Measurements from ENCODE around the gene ZCCHC24. TPM values are rescaled to one million over a fixed set of nuclear protein-coding genes. Genes with fewer than 3 reads are reported as not detected.
"Not testable (repeated sequence)": the region's sequence is repeated elsewhere in the genome, so short reads cannot be mapped to it uniquely, and the experiment has no call there.

ZCCHC24 gene
- polyA plus RNA-seq, 1 of the 3 experiments (the other 2 are of a cell fraction) = 15.8 TPM

DNA sequence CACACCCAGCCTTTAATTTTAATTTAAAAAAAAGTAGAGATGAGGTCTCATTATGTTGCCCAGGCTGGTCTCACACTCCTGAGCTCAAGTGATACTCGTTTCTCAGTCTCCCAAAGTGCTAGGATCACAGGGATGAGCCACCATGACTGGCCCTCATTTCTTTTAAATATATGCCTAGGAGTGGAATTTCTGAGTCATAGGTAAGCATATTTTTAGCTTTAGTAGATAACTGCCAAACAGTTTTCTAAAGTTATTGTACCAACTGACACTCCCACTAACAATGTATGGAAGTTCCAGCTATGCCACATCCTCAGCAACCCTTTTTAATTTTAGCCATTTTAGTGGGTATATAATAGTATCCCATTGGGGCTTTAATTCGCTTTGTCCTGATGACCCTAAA lies 111.9 kb downstream of the ZCCHC24 start (continued):
- TF ChIP-seq CTCF (IDR thresholded peaks at IDR 0.05) (no peak), RFX5 (IDR thresholded peaks at IDR 0.05; ENCODE audit: low read length) (no peak), FOXM1 (IDR thresholded peaks at IDR 0.05; ENCODE audit: low read depth) (0 out of 2 replicates have a peak, but pooled peaks have one; percentile 43), GABPA (IDR thresholded peaks at IDR 0.05; ENCODE audit: low read depth) (no peak), SIN3A (IDR thresholded peaks at IDR 0.05; ENCODE audit: borderline replicate concordance, low read depth, low read length) (no peak), NRF1 (IDR thresholded peaks at IDR 0.05; ENCODE audit: low read depth, low read length) (no peak), JUND (IDR thresholded peaks at IDR 0.05) (peak; percentile 79)
- TF ChIP-seq, protein P1, sequence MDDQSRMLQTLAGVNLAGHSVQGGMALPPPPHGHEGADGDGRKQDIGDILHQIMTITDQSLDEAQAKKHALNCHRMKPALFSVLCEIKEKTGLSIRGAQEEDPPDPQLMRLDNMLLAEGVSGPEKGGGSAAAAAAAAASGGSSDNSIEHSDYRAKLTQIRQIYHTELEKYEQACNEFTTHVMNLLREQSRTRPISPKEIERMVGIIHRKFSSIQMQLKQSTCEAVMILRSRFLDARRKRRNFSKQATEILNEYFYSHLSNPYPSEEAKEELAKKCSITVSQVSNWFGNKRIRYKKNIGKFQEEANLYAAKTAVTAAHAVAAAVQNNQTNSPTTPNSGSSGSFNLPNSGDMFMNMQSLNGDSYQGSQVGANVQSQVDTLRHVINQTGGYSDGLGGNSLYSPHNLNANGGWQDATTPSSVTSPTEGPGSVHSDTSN (IDR thresholded peaks at IDR 0.05) = peak; percentile 32

DNA sequence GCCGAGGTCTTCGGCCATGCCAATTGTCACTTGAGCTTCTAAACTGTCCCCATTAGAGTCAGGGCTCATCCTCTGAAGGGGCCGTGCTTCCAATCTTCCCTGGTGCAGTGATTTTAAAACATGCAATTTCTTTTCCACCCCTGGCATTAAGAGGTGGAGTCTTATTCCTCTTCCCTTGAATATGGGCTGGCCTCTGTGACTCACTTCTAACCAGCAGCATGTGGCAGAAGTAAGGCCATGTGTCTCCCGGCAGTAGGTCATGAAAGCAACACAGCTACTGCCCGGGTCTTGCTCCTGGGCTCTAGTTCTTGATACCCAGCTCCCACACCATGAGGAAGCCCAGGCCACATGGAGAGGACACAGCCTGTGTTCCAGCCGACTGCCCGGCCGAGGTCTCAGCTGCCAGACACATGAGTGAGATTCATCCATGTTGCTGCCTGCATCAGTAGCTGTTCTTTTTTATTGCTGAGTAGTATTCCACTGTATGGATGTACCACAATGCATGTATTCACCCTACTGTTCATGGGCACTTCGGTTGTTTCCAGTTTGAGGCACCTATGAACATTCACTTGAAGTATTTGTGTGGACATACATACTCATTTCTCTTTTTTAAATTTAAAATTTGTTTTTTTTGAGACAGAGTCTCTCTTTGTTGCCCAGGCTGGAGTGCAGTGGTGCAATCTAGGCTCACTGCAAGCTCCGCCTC lies 112.7 kb downstream of the ZCCHC24 start:
- H4K20me1 ChIP-seq (ENCODE audit: insufficient read depth); DNase-seq; H3K9me2 ChIP-seq; H2AFZ ChIP-seq (ENCODE audit: low read depth); POLR2A ChIA-PET; H3K4me2 ChIP-seq; H3K79me2 ChIP-seq (ENCODE audit: insufficient read depth); H3F3A ChIP-seq (replicated peaks; ENCODE audit: insufficient read depth); H3K27me3 ChIP-seq (ENCODE audit: insufficient read depth); H3K9me3 ChIP-seq; H3K36me3 ChIP-seq (replicated peaks in 1 of 2; ENCODE audit: control insufficient read depth in 1 of 2, insufficient read depth in 2 of 2, low read length in 1 of 2); H3K4me3 ChIP-seq (ENCODE audit: low read depth in 2 of 2, low read length in 1 of 2); H3K4me1 ChIP-seq (ENCODE audit: control insufficient read depth in 1 of 2, insufficient read depth in 2 of 2, low read depth in 1 of 2, low read length in 1 of 2): not testable (repeated sequence)
- Histone ChIP-seq H3K9ac (peak overlapping the region; percentile 42; the same call in 1 of the 2 replicates), H3K27ac (ENCODE audit: low read depth in 2 of 2, low read length in 1 of 2) (peak overlapping the region in 1 of 2 experiments; percentile 86; a peak in 2 of 4 replicates)
- CTCF ChIA-PET = interaction anchor here (1.3 kb wide), 1 partner anchor 10 kb away, joined by 3 read pairs; no protein-coding TSS in a partner anchor
- WGBS (ENCODE audit: low lambda C conversion rate) = 70% methylated on average over 2 of the region's 10 CpGs

Other genes starting within 250 kb of the ZCCHC24 start
- 73.8 and 85.9 TPM in 2 replicates for gene PPIF, start 98.2 kb downstream of the ZCCHC24 start, polyA plus RNA-seq (2012; rRNA removed)
- 0.26 and 1.0 TPM in 2 replicates for gene EIF5AL1, start 66.9 kb upstream of the ZCCHC24 start, polyA plus RNA-seq (2012; rRNA removed)
- not detected in 2 replicates for gene SFTPA2, start 114.8 kb upstream of the ZCCHC24 start, polyA plus RNA-seq (2012; rRNA removed)
- not detected in 2 replicates for gene SFTPA1, start 165.3 kb upstream of the ZCCHC24 start, polyA plus RNA-seq (2012; rRNA removed)

Measured in SK-N-SH (cell line).